Measurements from ENCODE around the gene NPW.

NPW gene

GRCh38 chr16:1979271-1980029 lies 40.1 kb upstream of the NPW start:
- no peak for TF ChIP-seq JUND (IDR thresholded peaks at IDR 0.05; ENCODE audit: low read depth)

GRCh38 chr16:1980030-1980769 lies 39.4 kb upstream of the NPW start:
- in situ Hi-C loops (cut with HindIII; ENCODE audit: low pct_unique_long_range_greater_than_20kb, low sequenced_read_pairs) = no loop called here
- no peak for TF ChIP-seq JUND (IDR thresholded peaks at IDR 0.05; ENCODE audit: low read depth)
- peak; percentile 43 to 59 for DNase-seq (ENCODE audit: low read depth in 1 of 2, low spot score in 1 of 2)

More at GRCh38 chr16:1979271-1980029, 40.1 kb upstream of the NPW start:
- DNase-seq (ENCODE audit: low read depth in 1 of 2, low spot score in 1 of 2) = peak; percentile 96 to 99
- in situ Hi-C loops (cut with HindIII; ENCODE audit: low pct_unique_long_range_greater_than_20kb, low sequenced_read_pairs) = no loop called here

- TF ChIP-seq JUND (IDR thresholded peaks at IDR 0.05; ENCODE audit: low read depth) = no peak
- in situ Hi-C loops (cut with HindIII; ENCODE audit: low pct_unique_long_range_greater_than_20kb, low sequenced_read_pairs) = no loop called here
- no peak for DNase-seq (ENCODE audit: low read depth in 1 of 2, low spot score in 1 of 2)
These were observed 38.9 kb upstream of the NPW start for GRCh38 chr16:1980770-1981087.

- no peak for TF ChIP-seq JUND (IDR thresholded peaks at IDR 0.05; ENCODE audit: low read depth)
- in situ Hi-C loops (cut with HindIII; ENCODE audit: low pct_unique_long_range_greater_than_20kb, low sequenced_read_pairs) = no loop called here
- DNase-seq (ENCODE audit: low read depth in 1 of 2, low spot score in 1 of 2) = no peak
These were observed 38.2 kb upstream of the NPW start, which contains the start of gene NOXO1 for GRCh38 chr16:1981398-1981836. Gene NOXO1, minus strand, starts transcription at chr16:1981469. Its CDS starts 290 bp downstream, at chr16:1981179.

- peak in 1 of 2 experiments; percentile 46 for DNase-seq (ENCODE audit: low read depth in 1 of 2, low spot score in 1 of 2)
- in situ Hi-C loops (cut with HindIII; ENCODE audit: low pct_unique_long_range_greater_than_20kb, low sequenced_read_pairs) = no loop called here
- no peak for TF ChIP-seq JUND (IDR thresholded peaks at IDR 0.05; ENCODE audit: low read depth)
These were observed 37.6 kb upstream of the NPW start for GRCh38 chr16:1982013-1982433.

- in situ Hi-C loops (cut with HindIII; ENCODE audit: low pct_unique_long_range_greater_than_20kb, low sequenced_read_pairs) = no loop called here
- TF ChIP-seq JUND (IDR thresholded peaks at IDR 0.05; ENCODE audit: low read depth) = no peak
- DNase-seq (ENCODE audit: low read depth in 1 of 2, low spot score in 1 of 2) = no peak
These were observed 36.5 kb upstream of the NPW start for GRCh38 chr16:1982991-1983543.

- in situ Hi-C loops (cut with HindIII; ENCODE audit: low pct_unique_long_range_greater_than_20kb, low sequenced_read_pairs) = no loop called here
- no peak for TF ChIP-seq JUND (IDR thresholded peaks at IDR 0.05; ENCODE audit: low read depth)
- peak; percentile 93 to 98 for DNase-seq (ENCODE audit: low read depth in 1 of 2, low spot score in 1 of 2)
These were observed 35.8 kb upstream of the NPW start, which contains the start of gene GFER for GRCh38 chr16:1983544-1984346. Gene GFER, plus strand, starts transcription at chr16:1984193. Its CDS starts 26 bp downstream, at chr16:1984219.

GRCh38 chr16:1984347-1985225 lies 35.0 kb upstream of the NPW start:
- no peak for TF ChIP-seq JUND (IDR thresholded peaks at IDR 0.05; ENCODE audit: low read depth)
- in situ Hi-C loops (cut with HindIII; ENCODE audit: low pct_unique_long_range_greater_than_20kb, low sequenced_read_pairs) = no loop called here
- DNase-seq (ENCODE audit: low read depth in 1 of 2, low spot score in 1 of 2) = no peak

GRCh38 chr16:1985466-1986150 lies 34.0 kb upstream of the NPW start:
- TF ChIP-seq JUND (IDR thresholded peaks at IDR 0.05; ENCODE audit: low read depth) = no peak
- in situ Hi-C loops (cut with HindIII; ENCODE audit: low pct_unique_long_range_greater_than_20kb, low sequenced_read_pairs) = no loop called here
- peak in 1 of 2 experiments; percentile 28 for DNase-seq (ENCODE audit: low read depth in 1 of 2, low spot score in 1 of 2)

GRCh38 chr16:1987198-1987597 lies 32.4 kb upstream of the NPW start:
- in situ Hi-C loops (cut with HindIII; ENCODE audit: low pct_unique_long_range_greater_than_20kb, low sequenced_read_pairs) = no loop called here
- DNase-seq (ENCODE audit: low read depth in 1 of 2, low spot score in 1 of 2) = no peak
- no peak for TF ChIP-seq JUND (IDR thresholded peaks at IDR 0.05; ENCODE audit: low read depth)
